BJ (cell line): ENCODE measurements around the gene CEP112. TPM values are rescaled to one million over a fixed set of nuclear protein-coding genes. Genes with fewer than 3 reads are reported as not detected.
"Not testable (repeated sequence)": the region's sequence is repeated elsewhere in the genome, so short reads cannot be mapped to it uniquely, and the experiment has no call there.

Source experiments
- CTCF ChIA-PET: fragments of 350-600 bp; formaldehyde crosslinking; extraction: SDS; loops from one replicate; lab custom pipeline; 2021; ENCODE audit warnings: antibody characterized with exemption, inconsistent platforms; lab: Yijun Ruan, JAX
- POLR2A ChIA-PET: fragments of 300-600 bp; sonication (Branson Sonifier 250); formaldehyde crosslinking; extraction: SDS; loops from one replicate; lab custom pipeline; 2021; ENCODE audit warnings: antibody characterized with exemption; lab: Charles Lee
- DNase-seq: peaks from one replicate; pipeline ENCODE4 v3.0.0-alpha.2; 2011; ENCODE audit warnings: low read depth
- H3K27me3 ChIP-seq: 2 replicates; pipeline ENCODE4 v1.6.0; 2011; ENCODE audit warnings: low read length; ENCODE audit not compliant: control insufficient read depth, insufficient read depth
- H3K36me3 ChIP-seq: 2 replicates; pipeline ENCODE4 v1.5.1; 2011; ENCODE audit warnings: low read length; ENCODE audit not compliant: control insufficient read depth, insufficient read depth
- H3K4me3 ChIP-seq: 2 replicates; pipeline ENCODE4 v1.5.1; 2011; ENCODE audit warnings: low read depth, mild to moderate bottlenecking, control low read depth, low read length
- CTCF ChIP-seq: IDR thresholded peaks from 2 replicates; pipeline ENCODE4 v1.5.1; 2011; ENCODE audit warnings: low read depth, mild to moderate bottlenecking, control low read depth, inconsistent platforms, low read length, moderate library complexity; ENCODE audit not compliant: insufficient read depth
- polyA plus RNA-seq: library from polyadenylated mRNA; depleted of rRNA; stranded (reverse); fragments of >200 nt; gene quantifications from 2 replicates; pipeline ENCODE4 v1.2.3, GENCODE V29; 2011

CEP112 gene
- polyA plus RNA-seq, 1 experiment = 3.3 TPM

- no peak for DNase-seq
- H3K27me3 ChIP-seq = no peaks in the 10 kb centered on the region
- ChIA-PET POLR2A (no interaction called here), CTCF (interaction anchor here (1.1 kb wide), 1 partner anchor 176 kb away, joined by 3 read pairs; no protein-coding TSS in a partner anchor)
- no peaks in the 10 kb centered on the region for H3K36me3 ChIP-seq
- TF ChIP-seq CTCF = no peak
- no peak overlapping the region for H3K4me3 ChIP-seq
These were observed 458.6 kb downstream of the CEP112 start for GRCh38 chr17:65733314-65733713.

GRCh38 chr17:65732667-65733066 is 459.3 kb downstream of the CEP112 start:
- H3K27me3 ChIP-seq, H3K36me3 ChIP-seq, POLR2A ChIA-PET, H3K4me3 ChIP-seq, DNase-seq: not testable (repeated sequence)
- CTCF ChIA-PET = interaction anchor here (1.1 kb wide), 1 partner anchor 175 kb away, joined by 3 read pairs; no protein-coding TSS in a partner anchor

GRCh38 chr17:65730711-65731169 is 461.2 kb downstream of the CEP112 start:
- peak; percentile 79 for DNase-seq
- Histone ChIP-seq H3K4me3 (no peak overlapping the region), H3K36me3 (no peaks in the 10 kb centered on the region), H3K27me3 (no peaks in the 10 kb centered on the region)
- POLR2A ChIA-PET = no interaction called here
- CTCF ChIA-PET = interaction anchor here (0.6 to 1.3 kb wide), 3 partner anchors 9 to 175 kb away, joined by 3 read pairs; no protein-coding TSS in a partner anchor
- TF ChIP-seq CTCF = no peak

- H3K4me3 ChIP-seq = no peak overlapping the region
- no peaks in the 10 kb centered on the region for H3K36me3 ChIP-seq
- DNase-seq = no peak
- ChIA-PET CTCF (no interaction called here), POLR2A (no interaction called here)
- H3K27me3 ChIP-seq = no peaks in the 10 kb centered on the region
- no peak for TF ChIP-seq CTCF
These were observed 462.7 kb downstream of the CEP112 start for GRCh38 chr17:65729207-65729606.

GRCh38 chr17:65727832-65728231 is 464.1 kb downstream of the CEP112 start:
- H3K4me3 ChIP-seq = no peak overlapping the region
- POLR2A ChIA-PET = no interaction called here
- CTCF ChIA-PET = interaction anchor here (0.8 kb wide), 1 partner anchor 11 kb away, joined by 3 read pairs; no protein-coding TSS in a partner anchor
- H3K27me3 ChIP-seq = no peaks in the 10 kb centered on the region
- no peak for TF ChIP-seq CTCF
- H3K36me3 ChIP-seq = no peaks in the 10 kb centered on the region
- DNase-seq = no peak

- no peaks in the 10 kb centered on the region for H3K36me3 ChIP-seq
- H3K27me3 ChIP-seq = no peaks in the 10 kb centered on the region
- H3K4me3 ChIP-seq = no peak overlapping the region
- ChIA-PET POLR2A (no interaction called here), CTCF (interaction anchor here (0.8 kb wide), 1 partner anchor 12 kb away, joined by 3 read pairs; no protein-coding TSS in a partner anchor)
- no peak for TF ChIP-seq CTCF
- no peak for DNase-seq
These were observed 464.7 kb downstream of the CEP112 start for GRCh38 chr17:65727246-65727645.
